B cell (primary cell): ENCODE data around the gene YEATS2. TPM values are rescaled to one million over a fixed set of nuclear protein-coding genes. Genes with fewer than 3 reads are reported as not detected.

Source experiments
- ATAC-seq: fragments of 200-7000 bp; cut with Tn5 transposase; one replicate; pipeline ENCODE4 v1.10.0; 2021; ENCODE audit warnings: low read depth, mild to moderate bottlenecking, moderate number of reproducible peaks, moderate library complexity
- CTCF ChIA-PET: fragments of 350-600 bp; sonication (Branson Sonifier 250); formaldehyde crosslinking; loops from one replicate; lab custom pipeline; 2021; ENCODE audit warnings: antibody characterized with exemption, inconsistent platforms; lab: Charles Lee
- POLR2A ChIA-PET: fragments of 350-600 bp; sonication (Branson Sonifier 250); formaldehyde crosslinking; loops from one replicate; lab custom pipeline; 2021; ENCODE audit warnings: antibody characterized with exemption; lab: Charles Lee
- DNase-seq: peaks from one replicate; pipeline ENCODE4 v3.0.0; 2013
- H2AFZ ChIP-seq: 2 replicates; pipeline ENCODE4 v1.6.1; 2012; ENCODE audit warnings: mild to moderate bottlenecking, low read depth, low read length; ENCODE audit not compliant: insufficient read depth, poor library complexity, severe bottlenecking
- H3K27ac ChIP-seq, 2 donors: 1 replicate in 1 of 2; 2 replicates in 1 of 2; pipeline ENCODE4 v1.5.1; 2012 to 2013; ENCODE audit warnings: low read length in 2 of 2, mild to moderate bottlenecking in 2 of 2, moderate library complexity in 1 of 2
- H3K27me3 ChIP-seq, 4 experiments: fragments of 200-600 bp in 1 of 4; sonication (generic) in 1 of 4; replicated peaks in 1 of 4; 1 replicate in 2 of 4; 2 replicates in 2 of 4; pipeline versions ENCODE4 v1.6.1 to v1.7.0; 2013 to 2016; ENCODE audit warnings: low read length in 3 of 4, mild to moderate bottlenecking in 2 of 4, mixed read lengths in 1 of 4, moderate library complexity in 1 of 4; ENCODE audit not compliant: insufficient read depth in 4 of 4, control insufficient read depth in 3 of 4; ENCODE audit errors: control extremely low read depth in 1 of 4
- H3K36me3 ChIP-seq, 2 experiments: replicated peaks in 1 of 2; 1 replicate in 1 of 2; 2 replicates in 1 of 2; pipeline versions ENCODE4 v1.6.1 to v1.7.1; 2013; ENCODE audit warnings: low read length in 1 of 2; ENCODE audit not compliant: insufficient read depth in 2 of 2, control insufficient read depth in 1 of 2; ENCODE audit errors: control extremely low read depth in 1 of 2, extremely low read depth in 1 of 2
- H3K4me1 ChIP-seq, 2 donors: fragments of 200-600 bp in 1 of 2; sonication (generic) in 1 of 2; 1 replicate in 1 of 2; 2 replicates in 1 of 2; pipeline versions ENCODE4 v1.5.1 to v1.6.1; 2013 to 2017; ENCODE audit warnings: low read length in 2 of 2; ENCODE audit not compliant: control insufficient read depth in 2 of 2, insufficient read depth in 2 of 2
- H3K4me2 ChIP-seq: replicated peaks from 2 replicates; pipeline ENCODE3; 2012; ENCODE audit warnings: mild to moderate bottlenecking, low read depth, low read length; ENCODE audit not compliant: poor library complexity, severe bottlenecking
- H3K4me3 ChIP-seq, 5 experiments: fragments of 200-600 bp in 1 of 5; sonication (generic) in 1 of 5; 1 replicate in 3 of 5; 2 replicates in 2 of 5; pipeline versions ENCODE4 v1.5.1 to v1.7.0; 2011 to 2016; ENCODE audit warnings: low read length in 4 of 5, mild to moderate bottlenecking in 4 of 5, low read depth in 2 of 5, control low read depth in 1 of 5, moderate library complexity in 1 of 5; ENCODE audit not compliant: insufficient read depth in 1 of 5; ENCODE audit errors: control extremely low read depth in 1 of 5, extremely low read depth in 1 of 5
- H3K79me2 ChIP-seq: fragments of 200-600 bp; sonication (generic); one replicate; pipeline ENCODE4 v1.6.0; 2016; ENCODE audit warnings: low read length; ENCODE audit not compliant: control insufficient read depth, insufficient read depth
- H3K9ac ChIP-seq: fragments of 200-600 bp; sonication (generic); 2 replicates; pipeline ENCODE4 v1.6.1; 2017; ENCODE audit warnings: mild to moderate bottlenecking, low read length, moderate library complexity
- H3K9me3 ChIP-seq, 3 donors: one replicate each; pipeline versions ENCODE4 v1.6.1 to v1.7.1; 2013; ENCODE audit warnings: low read length in 2 of 3; ENCODE audit not compliant: control insufficient read depth in 2 of 3, insufficient read depth in 1 of 3; ENCODE audit errors: control extremely low read depth in 1 of 3
- H4K20me1 ChIP-seq: 2 replicates; pipeline ENCODE4 v1.6.0; 2012; ENCODE audit warnings: mild to moderate bottlenecking, low read length; ENCODE audit not compliant: insufficient read depth, control insufficient read depth, poor library complexity, severe bottlenecking
- H3K27ac Mint-ChIP-seq: one replicate; pipeline ENCODE4 v1.8.0; 2021; ENCODE audit warnings: mixed read lengths
- H3K27me3 Mint-ChIP-seq: one replicate; pipeline ENCODE4 v1.8.0; 2021; ENCODE audit warnings: mixed read lengths
- H3K4me1 Mint-ChIP-seq: one replicate; pipeline ENCODE4 v1.8.0; 2021; ENCODE audit warnings: mixed read lengths
- H3K4me3 Mint-ChIP-seq: one replicate; pipeline ENCODE4 v1.8.0; 2021; ENCODE audit warnings: mixed read lengths
- H3K9me3 Mint-ChIP-seq: one replicate; pipeline ENCODE4 v1.8.0; 2022; ENCODE audit warnings: mixed read lengths; ENCODE audit not compliant: insufficient read depth
- CTCF ChIP-seq: fragments of 200-600 bp; IDR thresholded peaks from one replicate; pipeline ENCODE4 v1.8.0; 2022; ENCODE audit warnings: antibody characterized with exemption, mild to moderate bottlenecking
- EZH2 ChIP-seq: IDR thresholded peaks from 2 replicates; pipeline ENCODE4 v1.6.1; 2012; ENCODE audit warnings: borderline replicate concordance, low read depth, mild to moderate bottlenecking, moderate library complexity, low read length; ENCODE audit not compliant: insufficient read depth, poor library complexity, severe bottlenecking
- WGBS: methylation state at CpG from one replicate; pipeline ENCODE4 v1.1.5; 2013; ENCODE audit warnings: missing lambda C conversion rate; ENCODE audit not compliant: insufficient coverage; 5-methylcytosine and 5-hydroxymethylcytosine counted together
- intact Hi-C: fragments of 100-400 bp; cut with micrococcal nuclease; formaldehyde crosslinking; loops from one replicate; pipeline ENCODE4 v1.10.0; 2022
- polyA plus RNA-seq: library from polyadenylated mRNA; depleted of rRNA; stranded (reverse); fragments of >200 nt; gene quantifications from 2 replicates; pipeline ENCODE4 v1.2.3, GENCODE V29; 2012
- total RNA-seq, 2 donors: library from RNA; stranded (reverse); fragments of 120-200 nt in 1 of 2; gene quantifications; 1 replicate in 1 of 2; 2 replicates in 1 of 2; pipeline versions ENCODE4 v1.2.3 to v1.2.4, GENCODE V29; 2013 to 2022

Gene YEATS2
- total and polyA plus RNA-seq, 2 donors (not counting 1 experiment from before 2014, with no cell fraction given): 21.8 to 26.7 TPM

- POLR2A ChIA-PET: no interaction called here
Measured at GRCh38 chr3:183830187-183830586, 132.6 kb downstream of the YEATS2 start.

GRCh38 chr3:183833516-183833915, 135.9 kb downstream of the YEATS2 start:
- H4K20me1 ChIP-seq: no peaks in the 10 kb centered on the region
- H3K27me3 ChIP-seq: no peaks in the 10 kb centered on the region
- ChIA-PET POLR2A (no interaction called here), CTCF (no interaction called here)
- no peak for DNase-seq
- H3K79me2 ChIP-seq: no peaks in the 10 kb centered on the region
- no peak overlapping the region for H3K27ac ChIP-seq
- no peaks in the 10 kb centered on the region for H3K9me3 Mint-ChIP-seq
- no peak for ATAC-seq
- no peak overlapping the region for H3K4me2 ChIP-seq
- H3K4me1 Mint-ChIP-seq: no peaks in the 10 kb centered on the region
- H3K27ac Mint-ChIP-seq: no peak overlapping the region
- H3K9me3 ChIP-seq: no peaks in the 10 kb centered on the region
- intact Hi-C loops: no loop called here
- H3K4me1 ChIP-seq: no peaks in the 10 kb centered on the region
- H2AFZ ChIP-seq: no peak overlapping the region
- H3K27me3 Mint-ChIP-seq: no peaks in the 10 kb centered on the region
- no peak overlapping the region for H3K4me3 ChIP-seq
- no peak overlapping the region for H3K9ac ChIP-seq
- no peak overlapping the region for H3K4me3 Mint-ChIP-seq
- TF ChIP-seq CTCF (no peak), EZH2 (no peak)
- over 99% methylated on average over 6 of the region's 6 CpGs for WGBS
- H3K36me3 ChIP-seq: peaks cover 0 to 62% of the 10 kb centered on the region in 2 experiments

More at GRCh38 chr3:183830187-183830586, 132.6 kb downstream of the YEATS2 start:
- WGBS: 93% methylated on average over 9 of the region's 9 CpGs
- Mint-ChIP-seq H3K27ac (no peak overlapping the region), H3K4me3 (no peak overlapping the region), H3K4me1 (peaks cover 4% of the 10 kb centered on the region), H3K27me3 (no peaks in the 10 kb centered on the region), H3K9me3 (no peaks in the 10 kb centered on the region)
- no peaks in the 10 kb centered on the region for H3K79me2 ChIP-seq
- TF ChIP-seq CTCF (no peak), EZH2 (no peak)
- H3K4me2 ChIP-seq: no peak overlapping the region
- no peaks in the 10 kb centered on the region for H4K20me1 ChIP-seq
- no peaks in the 10 kb centered on the region for H3K27me3 ChIP-seq
- no peak for ATAC-seq
- H3K27ac ChIP-seq: no peak overlapping the region
- no peak for DNase-seq
- intact Hi-C loops: no loop called here
- H3K9me3 ChIP-seq: no peaks in the 10 kb centered on the region
- no peak overlapping the region for H2AFZ ChIP-seq
- H3K4me3 ChIP-seq: no peak overlapping the region
- H3K9ac ChIP-seq: no peak overlapping the region
- peaks cover 0 to 43% of the 10 kb centered on the region in 2 experiments for H3K36me3 ChIP-seq
- no peaks in the 10 kb centered on the region for H3K4me1 ChIP-seq
- CTCF ChIA-PET: no interaction called here
